ENCODE measurements around the gene PADI3.

DNA sequence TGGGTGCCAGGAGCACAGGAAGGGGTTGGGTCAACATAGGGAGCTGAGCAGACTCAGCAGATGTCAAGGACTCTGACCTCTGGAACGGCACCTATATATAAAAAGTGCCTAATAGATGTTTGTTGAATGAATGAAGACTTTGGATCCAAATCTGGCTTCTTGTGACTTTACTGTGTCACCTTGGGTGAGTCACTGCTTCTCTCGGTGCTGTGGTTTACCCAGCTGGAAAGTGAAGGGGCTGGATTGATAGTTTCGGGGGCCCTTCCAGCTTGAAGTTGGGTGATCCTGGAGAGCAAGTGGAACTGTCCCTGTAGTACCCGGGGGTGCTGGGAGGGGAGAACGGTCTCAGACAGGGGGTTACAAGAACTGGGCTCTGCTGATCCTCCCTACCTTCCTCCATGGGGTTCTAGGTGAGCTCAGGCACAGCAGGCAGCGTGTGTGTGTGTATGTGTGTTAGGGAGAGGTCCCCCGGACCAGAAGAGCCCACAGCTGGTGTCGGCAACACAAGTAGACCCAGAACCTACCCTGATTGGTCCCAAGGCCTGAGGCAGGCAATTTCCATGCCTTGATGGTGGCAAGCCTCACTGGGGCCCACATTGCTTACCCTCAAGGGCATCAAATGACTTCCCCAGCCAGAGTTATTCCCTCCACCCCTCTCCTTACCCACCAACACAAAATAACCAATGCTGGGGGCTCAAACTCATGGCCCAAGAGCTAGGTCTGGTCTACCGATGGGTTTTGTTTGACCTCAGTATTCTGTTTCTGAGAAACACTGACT, 49.4 kb upstream of the PADI3 start:
- TF ChIP-seq CTCF (IDR thresholded peaks at IDR 0.05) = no peak
- no peak for TF ChIP-seq POLR2A (IDR thresholded peaks at IDR 0.05)
